ENCODE measurements around the gene PLA2G5.

Gene PLA2G5

GRCh38 chr1:20074725-20075171, 4.8 kb downstream of the PLA2G5 start:
- TF ChIP-seq CTCF (IDR thresholded peaks at IDR 0.05; ENCODE audit: insufficient read depth, missing control alignments), result no peak
- DNase-seq (ENCODE audit: insufficient read length, low spot score), result no peak
- no peak for FAIRE-seq

- DNase-seq (ENCODE audit: insufficient read length, low spot score) (no peak), FAIRE-seq (no peak)
- no peak for TF ChIP-seq CTCF (IDR thresholded peaks at IDR 0.05; ENCODE audit: insufficient read depth, missing control alignments)
Measured at GRCh38 chr1:20075345-20075744, 5.4 kb downstream of the PLA2G5 start.

- TF ChIP-seq CTCF (IDR thresholded peaks at IDR 0.05; ENCODE audit: insufficient read depth, missing control alignments), result no peak
- FAIRE-seq, result no peak
Measured at GRCh38 chr1:20076223-20076622, 6.2 kb downstream of the PLA2G5 start.

GRCh38 chr1:20076710-20077461, 6.9 kb downstream of the PLA2G5 start:
- TF ChIP-seq CTCF (IDR thresholded peaks at IDR 0.05; ENCODE audit: insufficient read depth, missing control alignments), result no peak
- FAIRE-seq, result no peak
- DNase-seq (ENCODE audit: insufficient read length, low spot score), result no peak

More at GRCh38 chr1:20076223-20076622, 6.2 kb downstream of the PLA2G5 start:
- DNase-seq (ENCODE audit: insufficient read length, low spot score), result no peak

- no peak for TF ChIP-seq CTCF (IDR thresholded peaks at IDR 0.05; ENCODE audit: insufficient read depth, missing control alignments)
- FAIRE-seq (no peak), DNase-seq (ENCODE audit: insufficient read length, low spot score) (no peak)
Measured at GRCh38 chr1:20078171-20078651, 8.2 kb downstream of the PLA2G5 start.

- no peak for FAIRE-seq
- DNase-seq (ENCODE audit: insufficient read length, low spot score), result no peak
- no peak for TF ChIP-seq CTCF (IDR thresholded peaks at IDR 0.05; ENCODE audit: insufficient read depth, missing control alignments)
Measured at GRCh38 chr1:20078711-20079110, 8.7 kb downstream of the PLA2G5 start.

GRCh38 chr1:20079661-20080305, 9.8 kb downstream of the PLA2G5 start:
- FAIRE-seq, result no peak

More at GRCh38 chr1:20079661-20080305, 9.8 kb downstream of the PLA2G5 start:
- TF ChIP-seq CTCF (IDR thresholded peaks at IDR 0.05; ENCODE audit: insufficient read depth, missing control alignments), result no peak
- DNase-seq (ENCODE audit: insufficient read length, low spot score), result no peak
